Neural progenitor cell (in vitro differentiated cells): ENCODE data around the gene NCK2.

ENCODE experiments used
- EZH2 ChIP-seq: fragments of 200-600 bp; sonication (generic); IDR thresholded peaks from 2 replicates; pipeline ENCODE4 v1.6.1; 2017; ENCODE audit warnings: antibody characterized with exemption, mild to moderate bottlenecking, moderate library complexity
- TF ChIP-seq, protein P1 (sequence below): fragments of 200-600 bp; sonication (generic); IDR thresholded peaks from 2 replicates; pipeline ENCODE4 v1.5.1; 2017; ENCODE audit warnings: antibody characterized with exemption, mild to moderate bottlenecking

- TF ChIP-seq, protein P1, sequence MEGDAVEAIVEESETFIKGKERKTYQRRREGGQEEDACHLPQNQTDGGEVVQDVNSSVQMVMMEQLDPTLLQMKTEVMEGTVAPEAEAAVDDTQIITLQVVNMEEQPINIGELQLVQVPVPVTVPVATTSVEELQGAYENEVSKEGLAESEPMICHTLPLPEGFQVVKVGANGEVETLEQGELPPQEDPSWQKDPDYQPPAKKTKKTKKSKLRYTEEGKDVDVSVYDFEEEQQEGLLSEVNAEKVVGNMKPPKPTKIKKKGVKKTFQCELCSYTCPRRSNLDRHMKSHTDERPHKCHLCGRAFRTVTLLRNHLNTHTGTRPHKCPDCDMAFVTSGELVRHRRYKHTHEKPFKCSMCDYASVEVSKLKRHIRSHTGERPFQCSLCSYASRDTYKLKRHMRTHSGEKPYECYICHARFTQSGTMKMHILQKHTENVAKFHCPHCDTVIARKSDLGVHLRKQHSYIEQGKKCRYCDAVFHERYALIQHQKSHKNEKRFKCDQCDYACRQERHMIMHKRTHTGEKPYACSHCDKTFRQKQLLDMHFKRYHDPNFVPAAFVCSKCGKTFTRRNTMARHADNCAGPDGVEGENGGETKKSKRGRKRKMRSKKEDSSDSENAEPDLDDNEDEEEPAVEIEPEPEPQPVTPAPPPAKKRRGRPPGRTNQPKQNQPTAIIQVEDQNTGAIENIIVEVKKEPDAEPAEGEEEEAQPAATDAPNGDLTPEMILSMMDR = no peak
- no peak for TF ChIP-seq EZH2
These were observed 103.7 kb downstream of the NCK2 start for GRCh38 chr2:105848367-105848766.
